ENCODE measurements around the gene RPL41. TPM values are rescaled to one million over a fixed set of nuclear protein-coding genes. Genes with fewer than 3 reads are reported as not detected.
"Not testable (repeated sequence)": the region's sequence is repeated elsewhere in the genome, so short reads cannot be mapped to it uniquely, and the experiment has no call there.

The RPL41 gene
- total RNA-seq, 1 donor from 2014 or later = 2,458 TPM

DNA sequence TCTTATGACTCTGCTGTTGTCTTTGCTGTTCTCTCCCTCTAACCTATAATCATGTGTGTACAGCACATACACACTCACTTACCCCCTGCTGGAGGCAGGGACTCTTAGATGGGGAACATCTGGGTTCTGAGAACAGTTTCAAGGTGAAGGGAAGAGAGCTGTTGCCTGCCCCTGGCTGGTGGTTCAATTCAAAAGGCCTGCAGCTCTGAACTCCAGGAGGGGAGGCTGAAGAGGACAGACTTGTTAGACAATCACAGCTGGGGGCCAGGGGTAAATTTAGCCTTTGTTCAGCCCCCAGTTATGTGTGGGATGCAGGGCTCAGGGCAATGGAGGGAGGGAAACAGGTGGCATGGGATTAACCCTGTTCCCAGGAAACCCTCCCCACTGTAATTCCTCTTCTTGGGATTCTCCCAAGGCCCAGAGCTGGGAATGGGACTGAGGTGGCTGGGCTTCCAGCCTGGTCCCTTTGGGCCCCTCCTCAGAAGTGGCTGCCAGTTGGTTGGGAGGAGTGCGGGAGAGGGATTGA, 37.9 kb downstream of the RPL41 start:
- H3K4me3 ChIP-seq = no peak overlapping the region
- intact Hi-C loops (cut with DNase I) = no loop called here
- H3K27ac ChIP-seq = no peak overlapping the region
- TF ChIP-seq POLR2A (IDR thresholded peaks at IDR 0.05) (no peak), POLR2AphosphoS5 (IDR thresholded peaks at IDR 0.05; ENCODE audit: insufficient read depth in 1 of 2, low read depth in 1 of 2) (no peak), CTCF (IDR thresholded peaks at IDR 0.05) (no peak)
- DNase-seq (ENCODE audit: extremely low spot score in 2 of 2) = no peak
- H3K27me3 ChIP-seq = no peaks in the 10 kb centered on the region
- no peaks in the 10 kb centered on the region for H3K36me3 ChIP-seq
- H3K9me3 ChIP-seq = no peaks in the 10 kb centered on the region
- H3K4me1 ChIP-seq = peaks cover 35% of the 10 kb centered on the region

DNA sequence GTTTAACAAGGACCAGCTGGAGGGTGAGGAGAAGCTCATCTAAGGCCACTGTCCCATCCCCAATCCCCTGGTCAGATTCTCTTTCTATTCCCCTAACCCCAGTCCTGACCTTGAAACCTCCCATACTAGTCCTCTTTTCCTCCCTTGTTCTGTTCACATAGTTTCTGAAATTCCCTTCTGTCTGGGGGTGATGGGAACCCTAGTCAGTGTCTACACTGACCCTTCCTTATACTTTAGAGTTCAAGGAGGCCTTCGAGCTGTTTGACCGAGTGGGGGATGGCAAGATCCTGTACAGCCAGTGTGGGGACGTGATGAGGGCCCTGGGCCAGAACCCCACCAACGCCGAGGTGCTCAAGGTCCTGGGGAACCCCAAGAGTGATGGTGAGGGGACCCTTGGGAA, 38.4 kb downstream of the RPL41 start:
- TF ChIP-seq POLR2A (IDR thresholded peaks at IDR 0.05) = no peak
- TF ChIP-seq CTCF (IDR thresholded peaks at IDR 0.05) = no peak
- no peak for TF ChIP-seq POLR2AphosphoS5 (IDR thresholded peaks at IDR 0.05; ENCODE audit: insufficient read depth in 1 of 2, low read depth in 1 of 2)
- no peaks in the 10 kb centered on the region for H3K9me3 ChIP-seq
- DNase-seq (ENCODE audit: extremely low spot score in 2 of 2) = no peak
- peaks cover 0 to 3% of the 10 kb centered on the region in 2 donors for H3K36me3 ChIP-seq
- no peaks in the 10 kb centered on the region for H3K27me3 ChIP-seq
- H3K4me1 ChIP-seq = peaks cover 40% of the 10 kb centered on the region
- H3K4me3 ChIP-seq = no peak overlapping the region
- no peak overlapping the region for H3K27ac ChIP-seq
- intact Hi-C loops (cut with DNase I) = no loop called here

DNA sequence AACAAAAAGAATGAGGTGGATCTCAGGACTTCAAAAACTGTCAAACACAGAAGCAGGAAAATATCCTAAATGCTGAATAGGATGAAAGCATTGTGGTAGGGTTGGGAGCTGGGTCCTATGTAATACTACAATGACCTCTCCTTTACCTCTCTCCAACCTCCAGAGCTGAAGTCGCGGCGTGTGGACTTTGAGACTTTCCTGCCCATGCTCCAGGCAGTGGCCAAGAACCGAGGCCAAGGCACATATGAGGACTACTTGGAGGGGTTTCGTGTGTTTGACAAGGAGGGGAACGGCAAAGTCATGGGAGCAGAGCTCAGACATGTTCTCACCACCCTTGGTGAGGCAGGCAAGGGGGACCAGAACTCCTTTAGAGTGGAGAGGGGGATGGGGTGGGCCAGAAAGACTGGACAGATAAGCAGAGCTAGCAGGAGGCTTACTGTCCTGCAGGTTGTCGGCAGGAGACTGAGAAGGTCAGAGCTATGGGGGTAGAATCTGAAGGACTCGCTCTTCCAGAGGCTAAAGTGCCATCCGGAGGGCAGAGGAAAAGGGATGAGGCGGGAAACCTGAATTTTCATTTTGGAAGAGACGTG, 38.9 kb downstream of the RPL41 start:
- DNase-seq (ENCODE audit: extremely low spot score in 2 of 2) = no peak
- intact Hi-C loops (cut with DNase I) = no loop called here
- TF ChIP-seq POLR2AphosphoS5 (IDR thresholded peaks at IDR 0.05; ENCODE audit: insufficient read depth in 1 of 2, low read depth in 1 of 2) (no peak), CTCF (IDR thresholded peaks at IDR 0.05) (no peak), POLR2A (IDR thresholded peaks at IDR 0.05) (no peak)
- no peak overlapping the region for H3K4me3 ChIP-seq
- peaks cover 0 to 8% of the 10 kb centered on the region in 2 donors for H3K36me3 ChIP-seq
- peaks cover 45% of the 10 kb centered on the region for H3K4me1 ChIP-seq
- H3K27me3 ChIP-seq = no peaks in the 10 kb centered on the region
- H3K9me3 ChIP-seq = no peaks in the 10 kb centered on the region
- H3K27ac ChIP-seq = no peak overlapping the region

GRCh38 chr12:56156464-56157200, 40.2 kb downstream of the RPL41 start:
- H3K27me3 ChIP-seq; intact Hi-C loops (cut with DNase I); H3K9me3 ChIP-seq; DNase-seq (ENCODE audit: extremely low spot score in 2 of 2): not testable (repeated sequence)
- peak overlapping the region; percentile 99 for H3K27ac ChIP-seq
- peaks cover 3 to 19% of the 10 kb centered on the region in 2 donors for H3K36me3 ChIP-seq
- H3K4me1 ChIP-seq = peaks cover 50% of the 10 kb centered on the region
- peak overlapping the region; percentile 93 to 97 for H3K4me3 ChIP-seq

DNA sequence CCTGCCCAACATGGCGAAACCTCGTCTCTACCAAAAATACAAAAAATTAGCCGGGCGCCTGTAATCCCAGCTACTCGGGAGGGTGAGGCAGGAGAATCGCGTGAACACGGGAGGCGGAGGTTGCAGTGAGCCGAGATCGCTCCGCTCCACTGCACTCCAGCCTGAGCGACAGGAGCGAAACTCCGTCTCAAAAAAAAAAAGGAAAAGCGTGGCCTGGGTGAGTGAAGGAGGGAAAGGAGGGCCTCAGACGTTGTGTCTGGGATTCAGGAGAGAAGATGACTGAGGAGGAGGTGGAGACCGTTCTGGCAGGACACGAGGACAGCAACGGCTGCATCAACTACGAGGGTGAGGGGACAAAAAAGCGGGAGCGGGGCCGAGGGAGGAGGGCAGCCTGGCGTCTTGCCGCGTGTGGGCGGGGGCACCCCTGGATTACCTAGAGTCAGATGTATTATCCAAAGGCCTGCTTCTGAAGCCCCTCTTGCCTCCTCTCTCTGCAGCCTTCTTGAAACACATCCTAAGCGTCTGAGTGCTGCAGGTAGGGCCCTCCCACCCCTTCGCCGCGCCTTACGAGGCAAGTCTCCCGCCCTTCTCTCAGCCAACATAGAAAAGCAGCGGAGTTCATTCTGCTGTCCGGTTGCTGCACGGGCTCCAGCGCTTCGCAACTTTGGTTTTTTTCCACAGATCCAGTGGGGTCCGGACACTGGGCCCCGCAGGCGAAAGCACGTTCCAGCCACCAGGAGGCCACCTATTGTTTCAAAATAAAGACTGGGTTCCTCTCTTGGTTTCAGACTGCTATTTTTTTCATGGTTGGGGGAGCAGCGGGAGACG, 41.0 kb downstream of the RPL41 start:
- H3K36me3 ChIP-seq = peaks cover 3 to 25% of the 10 kb centered on the region in 2 donors
- intact Hi-C loops (cut with DNase I) = no loop called here
- H3K9me3 ChIP-seq = no peaks in the 10 kb centered on the region
- no peaks in the 10 kb centered on the region for H3K27me3 ChIP-seq
- DNase-seq (ENCODE audit: extremely low spot score in 2 of 2) = peak in 1 of 2 donors; percentile 96
- TF ChIP-seq POLR2A (IDR thresholded peaks at IDR 0.05) (peak in 1 of 2 donors; percentile 55), CTCF (IDR thresholded peaks at IDR 0.05) (peak; percentile 6 to 81 (median 62)), POLR2AphosphoS5 (IDR thresholded peaks at IDR 0.05; ENCODE audit: insufficient read depth in 1 of 2, low read depth in 1 of 2) (peak in 1 of 2 donors; percentile 59)
- H3K4me3 ChIP-seq = peak overlapping the region; percentile 93 to 97
- H3K27ac ChIP-seq = peak overlapping the region; percentile 99
- H3K4me1 ChIP-seq = peaks cover 49% of the 10 kb centered on the region
